GM21526 (cell line): ENCODE data around the gene SLC2A8.

Experiments
- ATAC-seq: cut with Tn5 transposase; IDR thresholded peaks from one replicate; pipeline ENCODE4 v1.9.1; 2021; ENCODE audit warnings: moderate library complexity; ENCODE audit not compliant: unreplicated experiment, low FRiP score

The SLC2A8 gene

DNA sequence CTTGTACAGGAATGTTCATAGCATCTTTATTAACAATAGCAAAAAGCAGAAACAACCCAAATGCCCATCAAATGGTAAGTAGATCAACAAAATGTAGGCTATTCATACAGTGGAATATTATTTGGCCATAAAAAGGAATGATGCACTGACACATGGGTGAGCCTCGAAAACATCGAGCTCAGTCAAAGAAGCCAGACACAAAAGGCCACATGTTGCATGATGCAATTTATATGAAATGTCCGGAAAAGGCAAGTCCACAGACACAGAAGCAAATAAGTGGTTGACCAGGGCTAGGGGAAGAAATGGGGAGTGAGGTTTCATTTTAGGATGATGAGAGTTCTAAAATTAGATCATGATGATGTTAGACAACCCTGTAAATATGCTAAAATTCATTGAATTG lies 16.5 kb upstream of the SLC2A8 start:
- no peak for ATAC-seq

DNA sequence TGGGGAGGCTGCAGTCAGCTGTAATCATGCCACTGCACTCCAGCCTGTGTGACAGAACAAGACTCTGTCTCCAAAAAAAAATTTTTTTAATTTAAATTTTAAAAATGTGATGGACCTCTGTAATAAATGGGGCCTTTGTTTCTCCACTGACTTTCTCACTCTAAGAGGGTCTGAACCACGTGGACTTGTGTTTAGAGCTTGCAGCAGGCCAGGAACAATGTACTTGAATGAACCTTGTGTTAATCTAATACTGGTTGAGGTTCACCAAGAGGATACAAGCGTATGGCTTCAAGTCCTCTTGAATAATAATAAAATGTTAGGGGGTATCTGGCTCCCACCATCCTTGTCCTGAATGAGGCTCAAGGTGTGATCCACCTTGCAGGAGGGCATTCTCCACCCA lies 14.4 kb upstream of the SLC2A8 start:
- ATAC-seq, result no peak

DNA sequence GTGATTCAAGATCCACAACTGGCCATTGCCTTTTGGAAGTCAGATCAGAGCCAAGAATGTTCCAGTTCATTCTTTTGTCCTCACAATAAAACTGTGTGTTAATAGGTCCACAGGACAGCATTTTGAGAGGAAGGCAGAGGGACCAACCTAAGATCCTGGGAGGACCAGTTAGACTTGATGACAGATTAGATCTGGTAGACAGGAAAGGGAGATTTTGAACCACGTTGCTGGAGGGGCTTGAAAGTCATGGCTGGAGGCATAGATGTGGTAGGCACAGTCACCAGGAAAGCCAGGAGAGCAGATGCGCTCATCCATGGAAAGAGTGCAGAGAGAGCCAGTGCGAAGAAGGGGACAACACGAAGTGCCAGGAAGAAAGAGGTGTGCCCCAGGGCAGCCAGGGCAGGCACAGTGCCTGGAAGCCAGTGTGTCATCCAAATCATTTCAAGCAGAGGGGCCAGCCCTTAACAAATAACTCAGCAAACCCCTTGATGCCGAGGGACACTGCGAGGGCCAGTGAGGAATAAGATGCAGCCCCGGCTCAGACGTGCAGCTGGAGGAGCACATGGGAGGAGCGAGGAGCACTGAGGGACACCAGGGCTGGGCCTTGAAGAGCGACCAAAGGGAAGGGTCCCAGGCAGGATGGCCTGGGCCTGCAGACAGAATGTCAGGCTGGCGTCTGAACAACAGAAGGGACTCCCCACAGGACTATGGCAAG lies 12.8 kb upstream of the SLC2A8 start:
- ATAC-seq, result no peak

DNA sequence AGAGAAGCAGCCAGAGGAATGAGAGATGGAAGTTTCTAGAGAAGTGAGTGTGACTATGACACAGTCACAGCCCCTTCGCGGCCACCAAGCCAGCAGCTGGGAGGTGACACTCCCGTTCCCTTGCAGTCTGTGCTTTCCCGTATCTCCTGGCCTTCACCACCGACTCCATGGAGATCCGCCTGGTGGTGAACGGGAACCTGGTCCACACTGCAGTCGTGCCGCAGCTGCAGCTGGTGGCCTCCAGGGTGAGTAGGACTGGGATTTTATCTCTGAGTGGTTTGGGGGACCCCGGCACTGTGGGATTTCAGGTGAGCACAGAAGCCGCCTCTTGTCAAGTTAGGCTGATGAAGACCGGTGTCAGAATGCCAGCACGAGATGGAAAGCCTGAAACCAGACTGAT lies 12.1 kb upstream of the SLC2A8 start:
- ATAC-seq, result no peak

DNA sequence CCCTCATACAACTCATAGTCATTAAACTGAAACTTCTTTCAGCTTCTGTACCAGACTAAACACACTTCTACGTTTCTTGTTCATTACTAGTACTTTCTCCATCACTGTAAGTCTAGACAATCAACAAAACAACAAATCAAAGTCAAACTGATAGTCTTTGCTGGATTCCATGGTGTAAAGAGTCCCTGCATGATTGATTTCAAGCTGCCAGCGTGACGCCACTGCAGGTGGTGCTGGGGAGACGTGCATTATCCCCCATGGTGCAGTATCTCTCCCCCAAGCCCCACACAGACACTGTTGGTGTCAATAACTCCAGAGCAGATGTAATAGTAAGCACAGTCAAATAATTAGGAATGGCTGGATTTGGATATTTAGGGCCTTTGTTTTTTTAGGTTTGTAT lies 10.7 kb upstream of the SLC2A8 start:
- no peak for ATAC-seq

DNA sequence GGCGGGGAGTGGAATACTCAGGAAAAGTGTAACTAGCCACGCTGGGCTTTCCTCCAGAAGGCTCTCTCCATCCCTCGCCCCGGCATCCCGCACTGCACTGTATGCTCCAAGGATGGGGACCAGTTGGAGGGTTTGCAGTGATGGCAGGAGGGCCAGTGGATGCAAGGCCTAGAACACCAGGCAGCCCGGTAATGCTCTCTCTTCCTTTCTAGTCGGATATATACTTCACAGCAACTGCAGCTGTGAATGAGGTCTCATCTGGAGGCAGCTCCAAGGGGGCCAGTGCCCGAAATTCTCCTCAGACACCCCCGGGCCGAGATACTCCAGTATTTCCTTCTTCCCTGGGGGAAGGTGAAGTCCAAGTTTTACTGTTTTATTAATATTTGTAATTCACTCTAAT lies 10.0 kb upstream of the SLC2A8 start:
- no peak for ATAC-seq

DNA sequence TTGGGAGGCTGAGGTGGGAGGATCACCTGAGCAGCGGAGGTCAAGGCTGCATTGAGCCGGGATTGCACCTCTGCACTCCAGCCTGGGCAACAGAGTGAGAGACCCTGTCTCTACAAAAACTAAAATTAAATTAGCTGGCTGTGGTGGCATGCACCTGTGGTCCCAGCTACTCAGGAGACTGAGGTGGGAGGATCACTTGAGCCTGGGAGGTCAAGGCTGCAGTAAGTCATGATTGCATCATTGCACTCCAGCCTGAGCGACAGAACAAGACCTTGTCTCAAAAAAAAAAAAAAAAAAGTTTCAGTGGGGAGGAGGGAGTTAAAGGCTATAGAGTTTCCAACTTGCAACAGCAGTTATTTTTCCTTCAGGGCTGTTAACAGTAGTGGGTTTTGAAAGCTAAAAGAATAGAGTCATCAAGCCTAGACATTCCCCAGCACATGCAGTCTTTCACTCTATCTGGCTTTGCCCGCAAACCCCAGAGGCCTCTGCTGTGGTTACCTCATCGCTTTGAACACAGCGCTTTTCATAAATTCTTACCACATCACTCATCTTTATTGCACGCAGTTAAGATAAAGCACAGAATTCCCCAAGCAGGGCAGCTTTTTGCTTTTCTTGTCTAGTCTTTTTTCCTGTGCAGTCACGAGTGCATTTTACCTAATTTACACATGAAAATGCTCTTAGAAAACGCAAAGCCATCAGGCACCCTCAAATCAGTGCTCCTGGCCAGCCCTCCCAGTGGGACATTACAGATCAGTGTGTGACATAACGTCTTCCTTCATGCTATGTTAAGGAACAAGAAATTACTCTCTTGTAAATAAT lies 8.7 kb upstream of the SLC2A8 start:
- no peak for ATAC-seq

DNA sequence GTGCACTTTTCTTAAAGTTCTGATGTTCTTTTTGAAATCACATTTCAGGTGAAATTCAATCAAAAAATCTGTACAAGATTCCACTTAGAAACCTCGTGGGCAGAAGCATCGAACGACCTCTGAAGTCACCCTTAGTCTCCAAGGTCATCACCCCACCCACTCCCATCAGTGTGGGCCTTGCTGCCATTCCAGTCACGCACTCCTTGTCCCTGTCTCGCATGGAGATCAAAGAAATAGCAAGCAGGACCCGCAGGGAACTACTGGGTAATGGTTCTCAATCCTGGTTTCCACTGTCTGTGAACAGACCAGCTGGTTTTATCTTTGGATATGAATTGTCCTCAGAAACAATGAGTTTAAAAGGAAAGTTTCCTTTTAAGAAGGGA lies 8.1 kb upstream of the SLC2A8 start:
- ATAC-seq, result no peak

DNA sequence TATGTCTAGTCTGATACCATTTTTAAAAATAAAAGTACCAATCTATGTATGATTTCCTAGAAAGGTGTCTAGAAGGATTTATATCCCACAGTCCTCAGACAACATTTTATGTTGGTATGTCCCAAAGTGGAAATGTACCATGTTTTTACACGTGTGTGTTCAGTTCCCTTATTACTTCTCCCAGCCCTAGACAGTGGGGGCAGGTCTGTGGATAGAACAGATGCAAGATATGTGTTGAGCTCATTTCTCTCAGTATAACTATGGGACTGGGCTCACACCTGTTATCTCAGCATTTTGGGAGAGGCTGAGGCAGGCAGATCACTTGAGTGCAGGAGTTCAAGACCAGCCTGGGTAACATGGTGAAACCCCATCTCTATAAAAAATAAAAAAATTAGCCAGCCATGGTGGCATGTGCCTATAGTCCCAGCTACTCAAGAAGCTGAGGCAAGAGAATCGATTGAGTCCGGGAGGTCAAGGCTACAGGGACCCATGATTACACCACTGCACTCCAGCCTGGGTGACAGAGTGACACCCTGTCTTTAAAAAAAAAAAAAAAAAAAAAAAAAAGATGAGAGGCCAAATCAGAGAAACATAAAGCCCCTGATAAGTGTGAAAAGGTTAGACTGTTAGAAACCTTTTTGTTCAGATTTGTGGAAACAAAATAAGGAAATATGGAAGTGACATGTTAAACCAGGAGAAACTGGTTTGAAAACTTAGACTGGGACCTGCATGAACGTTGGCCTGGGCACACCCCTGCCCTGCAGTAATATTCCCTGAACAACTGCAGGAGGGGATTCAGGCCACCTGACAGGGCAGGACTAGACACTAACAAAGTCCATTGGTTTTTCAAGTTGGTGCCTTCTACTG lies 7.4 kb upstream of the SLC2A8 start:
- no peak for ATAC-seq

DNA sequence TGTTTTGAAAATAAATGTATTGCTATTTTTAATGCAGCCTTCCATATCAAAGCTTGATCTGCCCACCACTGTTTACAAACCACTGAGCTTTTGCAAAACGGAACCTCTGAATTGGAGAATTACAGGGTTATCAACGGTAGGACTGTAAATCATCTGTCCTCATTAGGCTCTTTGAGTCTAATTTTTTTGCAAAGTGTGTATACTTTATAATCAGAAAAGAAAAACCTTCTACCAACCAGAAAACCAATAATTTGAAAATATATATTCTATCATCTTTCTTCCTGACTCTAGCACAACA lies 6.8 kb upstream of the SLC2A8 start:
- no peak for ATAC-seq

DNA sequence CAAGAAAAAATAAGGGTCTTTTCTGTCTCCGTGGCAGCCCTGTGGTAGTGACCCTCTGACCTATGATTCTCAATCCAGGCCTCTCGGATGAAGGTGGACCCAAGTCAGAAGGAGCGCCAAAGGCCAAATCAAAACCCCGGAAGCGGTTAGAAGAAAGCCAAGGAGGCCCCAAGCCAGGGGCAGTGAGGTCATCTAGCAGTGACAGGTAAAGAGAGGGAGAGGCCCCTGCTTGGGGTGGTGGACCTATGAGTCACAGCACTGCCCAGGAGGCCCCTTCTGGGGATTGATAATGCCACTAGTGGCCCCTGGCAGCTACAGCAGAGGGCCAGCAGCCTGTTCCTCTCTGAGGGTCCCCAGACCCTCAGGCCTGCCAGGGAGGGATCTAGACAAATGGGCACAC lies 6.4 kb upstream of the SLC2A8 start:
- ATAC-seq, result no peak

DNA sequence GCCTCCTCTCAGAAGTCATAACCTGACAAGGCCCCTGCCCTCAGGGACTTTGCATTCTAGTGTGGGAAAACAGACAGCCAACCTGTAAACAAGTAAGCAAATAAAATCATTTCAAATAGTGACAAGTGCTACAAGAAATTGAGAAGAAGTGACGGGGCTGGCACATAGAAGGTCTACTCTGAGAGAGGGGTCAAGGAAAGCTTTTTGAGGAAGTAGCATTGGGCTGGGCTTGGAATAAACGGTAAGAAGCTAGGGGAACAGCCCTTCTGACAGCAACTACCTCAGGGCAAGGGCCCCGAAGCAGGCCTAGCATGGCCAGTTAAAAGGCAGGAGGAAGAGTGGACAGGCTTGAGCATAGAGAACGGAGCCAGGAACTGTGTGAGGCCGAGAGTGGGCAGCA lies 4.8 kb upstream of the SLC2A8 start:
- no peak for ATAC-seq

DNA sequence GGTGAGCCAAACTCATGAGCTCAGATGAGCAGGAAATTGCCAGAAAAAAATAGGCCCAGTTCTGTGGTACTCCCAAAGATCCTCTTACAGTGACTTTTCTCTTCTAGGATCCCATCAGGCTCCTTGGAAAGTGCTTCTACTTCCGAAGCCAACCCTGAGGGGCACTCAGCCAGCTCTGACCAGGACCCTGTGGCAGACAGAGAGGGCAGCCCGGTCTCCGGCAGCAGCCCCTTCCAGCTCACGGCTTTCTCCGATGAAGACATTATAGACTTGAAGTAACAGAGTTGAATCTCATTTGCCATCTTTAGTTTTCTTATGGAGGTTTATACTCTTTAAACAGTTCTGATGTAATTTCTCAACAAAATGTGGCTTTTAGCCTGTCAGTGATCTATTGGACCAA lies 4.0 kb upstream of the SLC2A8 start:
- ATAC-seq, result no peak

DNA sequence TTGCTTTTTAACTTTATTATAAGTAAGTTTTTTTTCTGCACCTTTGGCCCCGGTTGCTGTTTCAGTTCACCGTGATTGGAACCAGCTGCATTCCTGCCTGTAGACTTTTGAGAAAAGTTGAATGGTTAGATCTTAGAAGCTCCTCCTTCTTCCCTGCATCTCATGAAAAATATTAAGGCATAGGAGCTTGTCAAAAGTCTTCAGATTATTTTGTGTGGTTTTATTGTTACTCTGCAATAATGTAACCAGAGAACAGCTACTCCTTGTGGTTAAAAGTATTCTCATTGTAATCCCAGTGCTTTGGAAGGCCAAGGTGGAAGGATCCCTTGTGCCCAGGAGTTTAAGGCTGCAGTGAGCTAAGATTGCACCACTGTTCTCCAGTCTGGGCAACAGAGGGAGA lies 3.3 kb upstream of the SLC2A8 start:
- no peak for ATAC-seq

DNA sequence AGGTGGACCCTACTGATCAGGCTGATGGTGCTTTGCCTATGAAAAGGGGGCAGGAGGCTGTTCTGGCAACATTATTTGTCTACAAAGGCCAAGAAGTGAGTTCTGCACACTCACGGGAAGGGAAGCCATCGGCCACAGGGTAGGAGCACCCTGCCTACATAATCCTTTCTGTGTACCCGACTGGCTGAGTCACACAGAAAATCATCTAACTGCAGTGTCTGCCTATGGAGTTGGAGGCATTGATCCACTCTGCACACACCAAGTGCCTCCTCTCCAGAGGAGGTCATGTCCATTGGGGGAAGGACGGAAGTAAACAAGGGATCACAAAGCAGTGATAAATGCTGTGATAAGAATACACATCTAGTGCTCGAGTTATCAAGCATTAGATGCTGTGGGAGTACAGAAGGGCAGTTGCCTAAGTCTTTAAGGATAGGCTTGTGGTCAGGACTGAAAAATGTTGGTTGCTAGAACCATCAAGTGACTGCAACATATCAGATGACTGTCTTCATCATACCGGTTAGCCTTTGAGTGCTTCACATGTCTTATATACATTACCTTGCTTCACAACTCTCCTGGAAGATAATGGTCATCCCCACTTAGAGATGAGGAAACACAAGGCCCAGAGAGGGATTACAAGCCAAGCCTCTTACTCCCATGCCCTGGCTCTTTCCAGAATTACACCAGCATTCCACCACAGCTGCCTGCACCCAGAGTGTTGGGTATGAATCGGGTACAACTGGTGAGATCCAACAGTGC lies 1.3 kb upstream of the SLC2A8 start:
- no peak for ATAC-seq

DNA sequence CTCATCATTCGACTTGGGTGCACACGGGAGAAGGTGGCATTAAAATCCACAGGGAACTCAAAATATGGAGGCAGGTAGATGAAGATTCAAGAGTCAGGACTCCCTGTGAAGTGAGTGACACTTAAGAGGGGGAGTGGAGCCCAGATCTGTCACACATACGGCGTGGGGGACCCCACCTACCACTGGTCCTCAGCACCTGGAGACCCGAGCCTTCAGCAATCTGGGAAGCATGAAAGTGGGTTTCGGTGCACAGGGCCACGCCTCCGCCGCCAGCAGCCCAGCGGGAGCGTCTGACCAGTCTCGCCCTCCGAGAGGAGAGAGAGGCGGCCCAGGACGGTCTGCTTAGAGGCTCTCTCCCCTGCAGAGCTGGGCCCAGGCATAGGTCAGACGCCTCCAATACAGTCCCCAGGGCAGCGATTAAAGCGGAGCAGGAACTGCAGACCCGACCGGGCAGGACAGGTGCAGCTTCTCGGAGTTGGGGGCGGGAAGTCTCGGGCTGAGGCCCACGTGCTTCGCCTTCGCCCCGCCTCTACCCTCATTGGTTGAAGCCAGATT lies 639 bp upstream of the SLC2A8 start:
- no peak for ATAC-seq

DNA sequence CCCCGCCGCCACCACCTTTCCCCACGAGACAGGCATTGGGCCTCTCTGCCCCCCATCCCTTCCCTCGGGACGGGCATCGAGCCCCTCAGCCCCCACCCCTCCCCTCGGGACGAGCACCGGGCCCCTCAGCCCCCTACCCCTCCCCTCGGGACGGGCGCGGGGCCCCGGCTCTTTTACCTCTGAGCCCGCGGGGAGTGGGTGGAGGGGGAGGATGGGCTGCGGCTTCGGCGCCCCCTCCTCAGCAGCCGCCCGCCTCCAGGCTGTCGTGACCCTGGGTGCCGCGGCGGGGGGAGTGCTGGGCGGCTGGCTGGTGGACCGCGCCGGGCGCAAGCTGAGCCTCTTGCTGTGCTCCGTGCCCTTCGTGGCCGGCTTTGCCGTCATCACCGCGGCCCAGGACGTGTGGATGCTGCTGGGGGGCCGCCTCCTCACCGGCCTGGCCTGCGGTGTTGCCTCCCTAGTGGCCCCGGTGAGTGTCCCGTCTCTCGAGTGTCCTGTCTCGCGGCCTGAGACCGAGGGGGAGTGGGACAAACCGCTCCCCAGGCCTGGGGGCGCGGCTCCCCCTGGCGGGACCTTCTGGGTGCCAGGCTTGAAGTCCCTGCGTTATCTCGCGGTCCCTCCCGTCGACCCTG lies 791 bp downstream of the SLC2A8 start:
- no peak for ATAC-seq

DNA sequence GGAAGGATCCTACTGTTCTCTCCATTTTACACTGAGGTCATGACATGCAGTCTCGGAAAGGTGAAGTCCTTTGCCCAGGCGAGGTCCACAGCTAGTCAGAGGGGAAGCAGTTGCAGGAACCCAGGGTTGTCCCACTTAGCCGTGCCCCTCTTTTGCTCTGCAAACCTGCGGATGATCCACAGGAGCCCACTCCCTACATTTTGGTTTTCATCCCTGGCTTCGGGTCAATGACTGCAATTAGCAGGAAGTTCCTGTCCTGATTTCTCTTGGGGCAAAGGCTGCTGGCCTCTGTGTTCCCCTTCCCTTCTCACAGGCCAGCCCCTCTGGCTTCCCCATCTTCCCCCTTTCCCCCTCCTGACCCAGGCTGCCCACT lies 1.3 kb downstream of the SLC2A8 start:
- no peak for ATAC-seq

DNA sequence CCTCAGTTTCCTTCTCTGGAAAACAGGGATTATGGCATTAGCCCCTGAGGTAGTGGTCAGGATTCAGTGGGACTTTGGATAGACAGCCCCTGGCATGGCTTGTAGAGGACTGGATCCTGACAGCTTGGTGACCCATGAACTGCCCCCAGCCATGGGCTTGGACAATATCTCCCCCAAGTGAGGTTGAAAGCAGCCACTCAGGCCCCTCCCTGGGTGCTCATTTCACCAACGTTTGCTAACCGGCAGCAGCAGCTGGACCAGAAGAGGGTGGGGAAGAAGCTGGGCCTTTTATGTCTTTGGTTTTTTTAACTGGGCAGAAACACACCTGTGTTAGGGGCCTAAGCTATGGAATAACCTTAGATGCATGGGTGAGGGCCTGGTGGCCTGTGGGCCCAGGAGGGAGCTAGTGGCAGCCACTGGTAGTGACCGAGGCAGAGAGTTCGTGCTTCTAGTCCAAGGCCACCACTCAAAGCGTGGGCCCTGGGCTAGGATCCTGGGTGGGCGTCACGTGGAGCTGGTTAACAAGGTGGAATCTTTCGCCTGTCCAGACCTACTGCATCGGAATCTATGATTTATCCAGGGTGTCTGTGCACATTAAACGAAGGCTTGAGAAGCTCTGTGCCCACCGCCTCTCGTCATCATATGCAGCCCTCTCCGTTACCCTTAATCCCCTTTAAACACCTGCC lies 1.9 kb downstream of the SLC2A8 start:
- no peak for ATAC-seq
